SK-N-SH (cell line): Measurements from ENCODE around the gene STXBP1. TPM values are rescaled to one million over a fixed set of nuclear protein-coding genes. Genes with fewer than 3 reads are reported as not detected.

Experiments
- CTCF ChIA-PET: fragments of 300-600, 350-600 bp; formaldehyde crosslinking; extraction: SDS; loops from one replicate; lab custom pipeline; 2021; lab: Yijun Ruan, JAX
- POLR2A ChIA-PET: fragments of 350-600 bp; sonication (Branson Sonifier 250); formaldehyde crosslinking; extraction: SDS; loops from one replicate; lab custom pipeline; 2020; ENCODE audit warnings: antibody characterized with exemption, inconsistent platforms; lab: Yijun Ruan, JAX
- DNase-seq: peaks from one replicate; pipeline ENCODE4 v3.0.0; 2012
- H2AFZ ChIP-seq: fragments of 200-600 bp; sonication (generic); 2 replicates; pipeline ENCODE4 v1.8.1; 2016; ENCODE audit warnings: antibody characterized with exemption, mild to moderate bottlenecking, low read depth
- H3F3A ChIP-seq: fragments of 200-600 bp; sonication (generic); replicated peaks from 2 replicates; pipeline ENCODE3; 2016; ENCODE audit warnings: antibody characterized with exemption, mild to moderate bottlenecking; ENCODE audit not compliant: insufficient read depth
- H3K27ac ChIP-seq, 2 experiments: fragments of 200-500 bp in 1 of 2; fragments of 200-600 bp in 1 of 2; sonication (Bioruptor generic) in 1 of 2; sonication (generic), shearing (Covaris generic) in 1 of 2; 2 replicates each; pipeline versions ENCODE4 v1.5.1 to v1.6.1; 2014 to 2016; ENCODE audit warnings: low read depth in 2 of 2, inconsistent platforms in 1 of 2, low read length in 1 of 2, mild to moderate bottlenecking in 1 of 2, mixed read lengths in 1 of 2
- H3K27me3 ChIP-seq: fragments of 200-600 bp; sonication (generic), shearing (Covaris generic); 2 replicates; pipeline ENCODE4 v1.6.1; 2016; ENCODE audit warnings: mixed run types; ENCODE audit not compliant: insufficient read depth
- H3K36me3 ChIP-seq, 2 experiments: fragments of 200-500 bp in 1 of 2; fragments of 200-600 bp in 1 of 2; sonication (Bioruptor generic) in 1 of 2; sonication (generic) in 1 of 2; replicated peaks in 1 of 2; 2 replicates each; pipeline versions ENCODE3 to v1.5.1; 2014 to 2016; ENCODE audit warnings: low read length in 1 of 2, mild to moderate bottlenecking in 1 of 2; ENCODE audit not compliant: insufficient read depth in 2 of 2, control insufficient read depth in 1 of 2
- H3K4me1 ChIP-seq, 2 experiments: fragments of 200-500 bp in 1 of 2; fragments of 200-600 bp in 1 of 2; sonication (Bioruptor generic) in 1 of 2; sonication (generic), shearing (Covaris generic) in 1 of 2; 2 replicates each; pipeline versions ENCODE4 v1.5.1 to v1.6.1; 2014 to 2016; ENCODE audit warnings: low read depth in 1 of 2, low read length in 1 of 2, mixed run types in 1 of 2; ENCODE audit not compliant: insufficient read depth in 2 of 2, control insufficient read depth in 1 of 2
- H3K4me2 ChIP-seq: fragments of 200-600 bp; sonication (generic), shearing (Covaris generic); 2 replicates; pipeline ENCODE4 v1.6.1; 2017; ENCODE audit warnings: mixed run types
- H3K4me3 ChIP-seq, 2 experiments: fragments of 200-500 bp in 1 of 2; fragments of 200-600 bp in 1 of 2; sonication (Bioruptor generic) in 1 of 2; sonication (generic), shearing (Covaris generic) in 1 of 2; 2 replicates each; pipeline versions ENCODE4 v1.5.1 to v1.8.1; 2014 to 2016; ENCODE audit warnings: low read depth in 2 of 2, inconsistent platforms in 1 of 2, low read length in 1 of 2, mild to moderate bottlenecking in 1 of 2, mixed read lengths in 1 of 2, moderate library complexity in 1 of 2
- H3K79me2 ChIP-seq: fragments of 200-600 bp; sonication (generic); 2 replicates; pipeline ENCODE4 v1.8.1; 2017; ENCODE audit warnings: mild to moderate bottlenecking; ENCODE audit not compliant: insufficient read depth
- H3K9ac ChIP-seq: fragments of 200-600 bp; sonication (generic); 2 replicates; pipeline ENCODE4 v1.6.1; 2017; ENCODE audit warnings: mixed run types
- H3K9me2 ChIP-seq: fragments of 200-600 bp; sonication (generic); 2 replicates; pipeline ENCODE4 v1.6.1; 2017; ENCODE audit warnings: mixed run types
- H3K9me3 ChIP-seq: fragments of 200-600 bp; sonication (generic); 2 replicates; pipeline ENCODE4 v1.6.1; 2017; ENCODE audit warnings: mixed run types, mild to moderate bottlenecking, moderate library complexity
- H4K20me1 ChIP-seq: fragments of 200-600 bp; sonication (generic); 2 replicates; pipeline ENCODE4 v1.6.1; 2017; ENCODE audit warnings: mild to moderate bottlenecking, mixed run types; ENCODE audit not compliant: insufficient read depth
- ELF1 ChIP-seq: IDR thresholded peaks from 2 replicates; pipeline ENCODE4 v1.4.0; 2012
- FOSL2 ChIP-seq: IDR thresholded peaks from 2 replicates; pipeline ENCODE4 v1.4.0; 2012; ENCODE audit warnings: low read depth, mild to moderate bottlenecking, moderate library complexity, borderline replicate concordance
- FOXM1 ChIP-seq: IDR thresholded peaks from 2 replicates; pipeline ENCODE4 v1.4.0; 2012; ENCODE audit warnings: low read depth, mild to moderate bottlenecking
- GATA2 ChIP-seq: sonication (generic); formaldehyde crosslinking; IDR thresholded peaks from 2 replicates; pipeline ENCODE4 v1.5.0; 2020; ENCODE audit warnings: mild to moderate bottlenecking, missing genetic modification reagents
- JUND ChIP-seq: IDR thresholded peaks from 2 replicates; pipeline ENCODE4 v1.4.0; 2012
- MXI1 ChIP-seq: IDR thresholded peaks from 2 replicates; pipeline ENCODE4 v1.6.1; 2012; ENCODE audit warnings: mild to moderate bottlenecking, low read depth, low read length, improper control_type of control experiment
- POLR2AphosphoS5 ChIP-seq: IDR thresholded peaks from 2 replicates; pipeline ENCODE4 v1.6.1; 2012; ENCODE audit warnings: low read depth, low read length
- RAD21 ChIP-seq: IDR thresholded peaks from 2 replicates; pipeline ENCODE4 v1.6.1; 2012; ENCODE audit warnings: mild to moderate bottlenecking, low read length
- RCOR1 ChIP-seq: fragments of 150-350 bp; IDR thresholded peaks from 2 replicates; pipeline ENCODE4 v1.6.1; 2017; ENCODE audit warnings: antibody characterized with exemption, low read length
- RFX5 ChIP-seq: IDR thresholded peaks from 2 replicates; pipeline ENCODE4 v1.6.1; 2012; ENCODE audit warnings: mild to moderate bottlenecking, improper control_type of control experiment, low read length
- TAF1 ChIP-seq: IDR thresholded peaks from 2 replicates; pipeline ENCODE4 v1.6.1; 2012; ENCODE audit warnings: low read depth, mild to moderate bottlenecking, low read length, moderate library complexity, borderline replicate concordance
- USF1 ChIP-seq: IDR thresholded peaks from 2 replicates; pipeline ENCODE4 v1.4.0; 2012; ENCODE audit warnings: low read depth, borderline replicate concordance
- USF2 ChIP-seq: fragments of 150-350 bp; IDR thresholded peaks from 2 replicates; pipeline ENCODE4 v1.6.1; 2017; ENCODE audit warnings: antibody characterized with exemption, low read length, low read depth, borderline replicate concordance
- YY1 ChIP-seq: IDR thresholded peaks from 2 replicates; pipeline ENCODE4 v1.4.0; 2012; ENCODE audit warnings: low read depth, mild to moderate bottlenecking
- ZBTB33 ChIP-seq: IDR thresholded peaks from 2 replicates; pipeline ENCODE4 v1.4.0; 2012; ENCODE audit warnings: low read depth, borderline replicate concordance
- WGBS: methylation state at CpG from one replicate; pipeline ENCODE4 v1.1.6; 2017; ENCODE audit warnings: low lambda C conversion rate; 5-methylcytosine and 5-hydroxymethylcytosine counted together
- polyA plus RNA-seq, 3 experiments: library from polyadenylated mRNA; depleted of rRNA; stranded (reverse); fragments of >200 nt; gene quantifications; 2 replicates each; pipeline ENCODE4 v1.2.3, GENCODE V29; 2012

STXBP1 gene
- polyA plus RNA-seq, 1 of the 3 experiments (the other 2 are of a cell fraction): 44.3 TPM

GRCh38 chr9:127689329-127690000 lies 77.4 kb downstream of the STXBP1 start:
- ChIA-PET POLR2A (no interaction called here), CTCF (interaction anchor here (0.6 kb wide), 1 partner anchor 105 kb away, joined by 4 read pairs; no protein-coding TSS in a partner anchor)
- H3K9me3 ChIP-seq: no peaks in the 10 kb centered on the region
- no peak overlapping the region for H3K27ac ChIP-seq
- TF ChIP-seq YY1 (no peak), RFX5 (no peak), MXI1 (no peak), JUND (no peak), FOSL2 (no peak), USF2 (no peak), FOXM1 (no peak), RAD21 (no peak), POLR2AphosphoS5 (no peak), TAF1 (no peak), RCOR1 (no peak), USF1 (no peak), GATA2 (CRISPR knock-in tag) (no peak), ELF1 (no peak), ZBTB33 (no peak)
- H3K9me2 ChIP-seq: no peaks in the 10 kb centered on the region
- H3K9ac ChIP-seq: no peak overlapping the region
- H3K4me2 ChIP-seq: no peak overlapping the region
- 94% methylated on average over 11 of the region's 13 CpGs for WGBS
- no peaks in the 10 kb centered on the region for H3K27me3 ChIP-seq
- H3K79me2 ChIP-seq: no peaks in the 10 kb centered on the region
- H3K4me3 ChIP-seq: no peak overlapping the region
- H3K4me1 ChIP-seq: peaks cover 0 to 3% of the 10 kb centered on the region in 2 experiments; a peak in 1 of 4 replicates
- DNase-seq: no peak
- H3F3A ChIP-seq: no peaks in the 10 kb centered on the region
- peaks cover 18 to 46% of the 10 kb centered on the region in 2 experiments for H3K36me3 ChIP-seq
- no peak overlapping the region for H2AFZ ChIP-seq
- H4K20me1 ChIP-seq: no peaks in the 10 kb centered on the region
